HL-60 (cell line): ENCODE measurements around the gene C14orf180.

Experiments used
- CTCF ChIP-seq: IDR thresholded peaks from one replicate; pipeline ENCODE4 v1.5.1; 2011; ENCODE audit warnings: low read length, control low read depth, inconsistent platforms; ENCODE audit not compliant: insufficient read depth
- GABPA ChIP-seq: IDR thresholded peaks from 2 replicates; pipeline ENCODE4 v1.6.1; 2012; ENCODE audit warnings: low read depth
- POLR2AphosphoS5 ChIP-seq: IDR thresholded peaks from 2 replicates; pipeline ENCODE4 v1.6.1; 2012; ENCODE audit warnings: low read depth
- TF ChIP-seq, protein P1 (sequence below): IDR thresholded peaks from 2 replicates; pipeline ENCODE4 v1.6.1; 2012; ENCODE audit warnings: low read depth; ENCODE audit not compliant: insufficient replicate concordance

DNA sequence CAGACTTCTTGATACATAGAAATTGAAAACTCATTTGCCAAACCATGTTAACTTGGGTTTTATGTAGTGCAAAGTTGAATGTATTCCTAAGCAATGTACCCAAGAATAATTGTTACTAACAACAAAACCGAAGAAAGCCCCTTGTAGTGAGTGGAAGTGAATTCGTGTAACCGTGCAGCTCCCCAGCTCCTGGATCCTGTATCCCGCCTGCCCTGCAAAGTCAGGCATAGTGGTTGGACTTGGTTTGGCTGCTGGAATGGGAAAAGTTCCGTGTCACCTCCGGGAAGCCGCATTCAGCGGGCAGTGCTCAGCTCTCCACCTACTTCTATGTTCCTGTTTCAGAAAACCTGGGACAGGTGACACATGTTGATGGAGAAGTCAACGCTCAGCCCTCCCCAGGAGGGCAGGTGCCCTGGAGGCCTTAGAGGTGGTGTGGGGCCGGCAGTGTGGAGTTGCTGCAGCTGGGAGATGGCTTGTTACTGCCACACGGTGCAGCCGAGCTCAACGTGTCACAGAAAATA is 29.2 kb upstream of the C14orf180 start:
- TF ChIP-seq CTCF (no peak), GABPA (no peak), POLR2AphosphoS5 (no peak)
- TF ChIP-seq, protein P1, sequence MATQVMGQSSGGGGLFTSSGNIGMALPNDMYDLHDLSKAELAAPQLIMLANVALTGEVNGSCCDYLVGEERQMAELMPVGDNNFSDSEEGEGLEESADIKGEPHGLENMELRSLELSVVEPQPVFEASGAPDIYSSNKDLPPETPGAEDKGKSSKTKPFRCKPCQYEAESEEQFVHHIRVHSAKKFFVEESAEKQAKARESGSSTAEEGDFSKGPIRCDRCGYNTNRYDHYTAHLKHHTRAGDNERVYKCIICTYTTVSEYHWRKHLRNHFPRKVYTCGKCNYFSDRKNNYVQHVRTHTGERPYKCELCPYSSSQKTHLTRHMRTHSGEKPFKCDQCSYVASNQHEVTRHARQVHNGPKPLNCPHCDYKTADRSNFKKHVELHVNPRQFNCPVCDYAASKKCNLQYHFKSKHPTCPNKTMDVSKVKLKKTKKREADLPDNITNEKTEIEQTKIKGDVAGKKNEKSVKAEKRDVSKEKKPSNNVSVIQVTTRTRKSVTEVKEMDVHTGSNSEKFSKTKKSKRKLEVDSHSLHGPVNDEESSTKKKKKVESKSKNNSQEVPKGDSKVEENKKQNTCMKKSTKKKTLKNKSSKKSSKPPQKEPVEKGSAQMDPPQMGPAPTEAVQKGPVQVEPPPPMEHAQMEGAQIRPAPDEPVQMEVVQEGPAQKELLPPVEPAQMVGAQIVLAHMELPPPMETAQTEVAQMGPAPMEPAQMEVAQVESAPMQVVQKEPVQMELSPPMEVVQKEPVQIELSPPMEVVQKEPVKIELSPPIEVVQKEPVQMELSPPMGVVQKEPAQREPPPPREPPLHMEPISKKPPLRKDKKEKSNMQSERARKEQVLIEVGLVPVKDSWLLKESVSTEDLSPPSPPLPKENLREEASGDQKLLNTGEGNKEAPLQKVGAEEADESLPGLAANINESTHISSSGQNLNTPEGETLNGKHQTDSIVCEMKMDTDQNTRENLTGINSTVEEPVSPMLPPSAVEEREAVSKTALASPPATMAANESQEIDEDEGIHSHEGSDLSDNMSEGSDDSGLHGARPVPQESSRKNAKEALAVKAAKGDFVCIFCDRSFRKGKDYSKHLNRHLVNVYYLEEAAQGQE, result no peak
